Activated CD8-positive, alpha-beta memory T cell treated with anti-CD3 and anti-CD28 coated beads, Interleukin-2, amount 50 U/mL, for 24 hours (primary cell): ENCODE measurements around the gene KIAA0513.

ENCODE experiments used
- DNase-seq: peaks from one replicate; pipeline ENCODE4 v3.0.0-alpha.2; 2020; ENCODE audit errors: extremely low read depth

KIAA0513 gene

GRCh38 chr16:85089525-85089924 is 61.9 kb downstream of the KIAA0513 start:
- DNase-seq, result no peak

- DNase-seq, result no peak
Observed at GRCh38 chr16:85090181-85090580, 62.6 kb downstream of the KIAA0513 start.

GRCh38 chr16:85090873-85091521 is 63.4 kb downstream of the KIAA0513 start:
- DNase-seq, result no peak

- DNase-seq, result no peak
Observed at GRCh38 chr16:85091522-85091910, 63.9 kb downstream of the KIAA0513 start.

- DNase-seq, result no peak
Observed at GRCh38 chr16:85092309-85092708, 64.7 kb downstream of the KIAA0513 start.

GRCh38 chr16:85092851-85093250 is 65.3 kb downstream of the KIAA0513 start:
- no peak for DNase-seq

- no peak for DNase-seq
Observed at GRCh38 chr16:85093705-85094104, 66.1 kb downstream of the KIAA0513 start.

GRCh38 chr16:85094176-85094805 is 66.7 kb downstream of the KIAA0513 start:
- DNase-seq, result no peak

GRCh38 chr16:85094812-85095211 is 67.2 kb downstream of the KIAA0513 start:
- DNase-seq, result no peak

GRCh38 chr16:85096921-85097320 is 69.3 kb downstream of the KIAA0513 start:
- DNase-seq, result no peak

- DNase-seq, result no peak
Observed at GRCh38 chr16:85098565-85098964, 71.0 kb downstream of the KIAA0513 start.

- DNase-seq, result no peak
Observed at GRCh38 chr16:85100265-85100664, 72.7 kb downstream of the KIAA0513 start.

GRCh38 chr16:85101956-85102630 is 74.5 kb downstream of the KIAA0513 start:
- DNase-seq, result no peak

GRCh38 chr16:85103114-85104079 is 75.8 kb downstream of the KIAA0513 start:
- DNase-seq, result no peak

- no peak for DNase-seq
Observed at GRCh38 chr16:85104147-85104546, 76.6 kb downstream of the KIAA0513 start.

GRCh38 chr16:85104821-85105391 is 77.3 kb downstream of the KIAA0513 start:
- DNase-seq, result no peak

- DNase-seq, result no peak
Observed at GRCh38 chr16:85105475-85105874, 77.9 kb downstream of the KIAA0513 start.

GRCh38 chr16:85107083-85107482 is 79.5 kb downstream of the KIAA0513 start:
- DNase-seq, result no peak

- DNase-seq, result no peak
Observed at GRCh38 chr16:85107532-85107931, 79.9 kb downstream of the KIAA0513 start.

GRCh38 chr16:85110105-85110504 is 82.5 kb downstream of the KIAA0513 start:
- DNase-seq, result no peak

- no peak for DNase-seq
Observed at GRCh38 chr16:85111184-85111583, 83.6 kb downstream of the KIAA0513 start.

- DNase-seq, result no peak
Observed at GRCh38 chr16:85112364-85112763, 84.8 kb downstream of the KIAA0513 start, which contains the start of gene CIBAR2. Gene CIBAR2, minus strand, starts transcription at chr16:85112472. Its CDS starts 120 bp downstream, at chr16:85112352.
